ENCODE data around the gene SLC27A4. TPM values are rescaled to one million over a fixed set of nuclear protein-coding genes. Genes with fewer than 3 reads are reported as not detected.
A peak's percentile ranks its signal among the peaks of the same experiment; 100 is the strongest.

The SLC27A4 gene
- total RNA-seq, 1 donor from 2014 or later: 8.9 TPM

DNA sequence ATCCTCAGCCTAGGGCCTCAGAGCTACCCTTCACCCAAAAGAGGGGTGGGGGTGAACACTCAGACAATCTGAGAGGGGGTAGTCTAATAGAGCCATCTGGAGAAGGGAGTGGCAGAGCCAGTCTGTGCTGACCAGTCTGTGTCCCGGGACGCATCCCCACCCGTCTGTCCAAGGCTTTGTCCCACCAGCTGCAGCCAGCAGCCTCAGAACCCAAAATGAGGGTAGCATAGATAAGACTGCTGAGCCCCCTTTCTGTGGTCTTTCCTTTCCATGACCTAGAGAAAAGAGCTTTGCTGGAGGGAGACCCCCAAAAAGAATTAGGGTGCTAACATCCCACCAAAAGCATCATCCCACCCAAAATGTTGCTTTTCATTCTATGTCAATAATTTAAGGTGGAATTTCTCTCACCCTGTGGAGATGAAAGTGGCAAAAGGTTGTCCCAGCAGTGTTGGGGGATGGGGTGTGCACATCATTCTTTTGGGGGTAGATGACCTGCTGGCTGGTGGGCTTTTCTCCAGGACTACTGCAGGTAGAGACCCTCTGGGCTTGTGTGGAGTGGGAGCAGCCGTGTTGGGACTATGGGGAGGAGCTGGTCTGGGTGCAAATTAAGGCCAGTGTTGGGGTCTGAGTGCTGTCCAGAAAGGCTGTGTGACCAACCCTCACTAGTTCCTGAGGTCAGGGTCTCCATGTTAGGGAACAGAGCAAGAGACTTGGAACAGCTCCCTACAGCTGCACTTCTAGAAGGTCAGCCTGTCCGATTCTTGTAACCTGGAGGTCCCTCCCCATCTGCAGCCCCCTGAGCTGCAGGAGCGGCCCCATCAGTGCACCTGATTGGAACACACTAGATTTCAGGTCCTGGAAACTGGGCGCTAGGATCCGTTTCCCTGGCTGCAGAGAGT lies 50.7 kb downstream of the SLC27A4 start:
- DNase-seq (ENCODE audit: low spot score): no peak

DNA sequence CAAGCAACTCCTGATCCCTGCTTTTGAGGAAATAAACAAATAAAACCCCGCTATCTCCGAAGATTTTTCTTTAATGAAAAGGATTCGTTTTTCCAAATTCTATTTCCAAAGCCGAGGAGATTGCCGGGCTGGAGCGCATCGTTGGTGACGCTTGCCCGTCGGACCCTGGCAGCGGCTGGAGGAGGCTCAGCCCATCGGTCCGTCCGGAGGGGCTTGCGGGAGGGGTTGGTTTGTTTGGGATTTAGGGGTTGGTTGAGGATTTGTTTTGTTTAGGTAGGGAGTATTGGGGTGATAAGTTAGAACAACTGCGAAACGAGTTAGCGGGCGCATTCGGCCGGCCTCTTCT lies 51.6 kb downstream of the SLC27A4 start:
- no peak for DNase-seq (ENCODE audit: low spot score)

DNA sequence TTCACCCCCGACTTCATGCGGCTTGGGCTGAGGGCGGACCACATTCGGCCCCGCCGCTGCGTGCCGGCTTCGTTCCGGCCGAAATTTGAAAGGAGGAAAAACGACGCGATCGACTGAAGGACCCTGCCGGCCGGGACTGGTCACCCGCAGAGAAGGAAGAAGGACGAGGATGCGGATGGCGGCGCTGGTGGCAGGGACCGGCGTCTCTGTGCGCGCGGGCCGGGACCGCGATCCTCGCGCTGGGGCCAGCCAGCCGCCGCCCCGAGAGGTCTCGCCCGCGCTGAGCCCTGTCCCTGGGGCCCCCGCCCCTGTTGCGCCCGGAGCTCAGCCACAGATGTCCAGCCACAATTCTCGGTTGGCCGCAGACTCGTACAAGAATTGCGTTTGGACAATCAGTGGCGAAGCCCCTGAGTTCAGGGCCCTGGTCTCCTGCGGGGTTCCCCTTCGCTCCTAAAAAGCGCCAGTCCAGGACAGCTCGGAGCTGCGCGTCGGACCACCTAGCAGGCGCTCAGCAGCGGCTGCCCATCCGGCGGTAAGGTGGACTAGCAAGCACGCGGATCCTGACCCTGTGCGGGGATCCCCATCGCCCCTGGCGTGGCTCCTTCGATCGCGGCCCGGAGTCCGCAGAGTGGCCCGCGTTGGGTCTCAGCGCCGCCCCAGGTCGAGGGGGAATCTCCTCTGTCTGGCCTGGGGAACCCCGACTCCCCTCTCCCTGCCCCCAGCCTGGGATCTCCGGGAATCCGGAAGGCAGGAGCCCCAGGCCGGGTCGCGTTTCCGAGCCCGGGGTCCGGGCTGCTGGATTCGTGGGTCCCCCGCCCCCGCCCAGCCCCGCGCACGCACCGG lies 52.2 kb downstream of the SLC27A4 start:
- no peak for DNase-seq (ENCODE audit: low spot score)

DNA sequence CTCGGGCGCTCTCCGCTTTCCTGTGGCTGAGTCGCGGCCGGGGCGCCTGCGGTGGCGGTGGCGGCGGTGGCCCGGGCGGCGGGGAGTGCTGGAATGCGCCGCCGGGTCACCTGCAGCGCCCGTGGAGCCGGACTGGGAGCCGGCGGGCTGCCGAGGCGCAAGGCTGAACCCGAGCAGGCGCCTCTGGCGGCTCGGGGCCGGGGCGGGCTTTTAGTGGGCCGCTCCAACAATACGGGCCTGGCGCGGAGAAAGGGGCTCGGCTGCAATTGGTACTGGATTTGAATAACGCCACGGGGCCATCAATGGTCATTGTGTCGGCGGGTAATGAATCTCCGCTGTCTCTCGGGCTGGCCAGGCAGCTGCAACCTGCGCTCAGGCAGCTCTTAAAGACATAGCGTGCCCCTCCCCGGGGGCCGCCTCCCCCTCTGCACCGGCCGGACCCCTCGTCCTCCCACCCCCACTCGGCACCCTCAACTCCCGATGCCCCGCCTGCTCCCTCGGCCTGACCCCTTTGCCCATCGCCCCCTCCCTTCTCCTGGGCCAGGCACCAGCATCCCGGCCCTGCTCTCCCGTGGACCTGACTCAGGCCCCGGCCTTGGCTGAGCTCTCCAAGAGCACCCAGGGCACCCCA lies 52.9 kb downstream of the SLC27A4 start:
- DNase-seq (ENCODE audit: low spot score): no peak

DNA sequence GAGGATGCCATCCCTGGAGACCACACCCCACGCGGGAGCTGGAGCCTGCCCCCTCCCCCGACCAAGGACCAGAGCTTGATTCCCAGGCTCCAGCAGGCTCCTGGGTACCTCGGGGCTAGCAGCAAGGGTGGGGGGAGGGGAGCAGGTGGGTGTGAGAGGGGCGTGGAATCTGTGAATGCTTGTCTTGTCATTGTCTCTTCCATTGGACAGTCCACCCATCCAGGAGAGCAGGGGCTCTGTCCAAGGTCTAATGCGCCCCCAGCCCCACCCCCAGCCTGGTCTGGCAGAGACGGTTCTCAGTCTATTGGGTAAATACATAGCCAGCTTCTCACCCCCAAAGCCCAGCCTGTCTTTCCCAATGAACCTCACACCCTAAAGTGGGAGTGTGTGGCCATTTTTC lies 53.6 kb downstream of the SLC27A4 start:
- DNase-seq (ENCODE audit: low spot score): no peak

DNA sequence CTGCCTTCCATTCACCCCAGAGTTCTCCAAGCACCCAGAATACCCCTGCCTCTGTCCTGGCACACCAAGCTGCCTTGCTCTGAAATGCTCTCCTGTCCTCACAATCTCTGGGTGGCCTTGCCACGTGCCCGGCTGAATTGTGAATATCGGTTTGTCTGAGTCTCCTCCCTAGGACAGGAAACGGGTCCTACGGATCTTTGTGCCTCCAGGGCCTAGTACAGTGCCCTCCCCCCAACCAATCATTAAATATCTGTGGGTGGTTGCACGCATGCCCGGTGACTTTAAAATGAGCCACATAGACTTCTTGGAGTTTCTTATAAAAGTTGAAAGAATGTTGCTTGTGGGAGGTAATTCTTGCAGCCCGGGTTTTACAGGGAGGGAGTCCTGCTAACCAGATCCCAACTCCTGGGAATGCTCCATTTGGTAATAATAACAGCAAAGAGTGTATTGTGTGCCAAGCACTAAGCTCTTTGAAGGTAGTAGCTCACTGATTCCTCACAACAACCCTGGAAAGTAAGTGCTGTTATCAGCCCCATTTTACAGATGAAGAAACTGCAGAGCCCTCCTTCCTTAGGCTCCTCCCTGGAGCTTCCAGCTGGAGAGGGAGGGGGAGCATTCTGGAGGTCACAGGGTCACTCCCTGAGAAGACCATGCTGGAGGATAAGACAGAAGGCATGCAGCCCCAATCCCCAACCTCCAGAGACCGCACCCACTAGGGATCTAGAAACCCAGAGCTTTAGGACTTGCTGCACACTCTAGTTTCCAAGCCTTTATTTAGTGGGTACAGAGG lies 54.2 kb downstream of the SLC27A4 start:
- DNase-seq (ENCODE audit: low spot score): no peak

DNA sequence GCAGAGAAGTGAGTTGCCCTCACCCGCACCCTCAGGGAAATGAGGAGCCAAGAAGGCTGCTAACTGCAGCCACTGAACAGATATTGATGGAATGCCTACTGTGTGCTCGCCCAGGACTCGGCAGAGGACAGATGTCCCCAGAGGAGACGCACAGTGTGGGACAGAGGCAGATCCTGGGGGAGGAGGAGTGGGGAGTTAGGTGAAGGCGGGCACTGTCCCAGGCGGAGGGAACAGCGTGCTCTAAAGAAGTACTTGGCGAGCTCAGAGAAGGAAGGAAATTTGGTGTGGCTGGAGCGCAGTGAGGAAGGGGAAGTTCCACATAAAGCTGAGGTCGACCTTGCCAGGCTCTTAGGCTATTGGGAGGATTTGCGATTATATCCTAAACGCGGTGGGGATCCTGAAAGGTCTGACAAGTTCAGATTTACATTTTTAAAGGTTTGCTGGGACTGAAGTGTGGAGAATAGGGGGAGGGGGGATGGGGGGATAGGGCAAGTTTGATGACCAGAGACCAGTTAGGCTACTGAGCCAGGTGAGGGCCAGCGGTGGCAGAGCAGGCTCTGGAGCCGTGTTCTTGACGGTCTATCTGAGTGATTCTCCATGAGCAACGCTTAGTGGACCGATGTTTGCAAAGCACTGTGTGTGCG lies 56.8 kb downstream of the SLC27A4 start:
- no peak for DNase-seq (ENCODE audit: low spot score)

DNA sequence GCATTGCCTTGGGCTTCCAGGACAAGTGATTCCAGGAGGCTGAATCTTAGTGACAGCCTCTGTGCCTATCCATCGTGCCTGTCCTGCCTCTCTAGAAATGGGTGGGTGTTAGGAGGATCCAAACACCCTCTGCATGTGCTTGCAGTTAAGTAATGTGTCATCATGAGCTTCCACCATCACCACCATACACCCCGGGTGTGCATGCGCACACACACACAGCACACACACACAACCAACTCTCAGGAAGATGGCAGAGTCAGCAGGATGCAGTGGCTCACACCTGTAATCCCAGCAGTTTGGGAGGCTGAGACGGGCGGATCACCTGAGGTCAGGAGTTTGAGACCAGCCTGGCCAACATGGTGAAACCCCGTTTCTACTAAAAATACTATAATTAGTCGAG lies 57.5 kb downstream of the SLC27A4 start:
- DNase-seq (ENCODE audit: low spot score): no peak

DNA sequence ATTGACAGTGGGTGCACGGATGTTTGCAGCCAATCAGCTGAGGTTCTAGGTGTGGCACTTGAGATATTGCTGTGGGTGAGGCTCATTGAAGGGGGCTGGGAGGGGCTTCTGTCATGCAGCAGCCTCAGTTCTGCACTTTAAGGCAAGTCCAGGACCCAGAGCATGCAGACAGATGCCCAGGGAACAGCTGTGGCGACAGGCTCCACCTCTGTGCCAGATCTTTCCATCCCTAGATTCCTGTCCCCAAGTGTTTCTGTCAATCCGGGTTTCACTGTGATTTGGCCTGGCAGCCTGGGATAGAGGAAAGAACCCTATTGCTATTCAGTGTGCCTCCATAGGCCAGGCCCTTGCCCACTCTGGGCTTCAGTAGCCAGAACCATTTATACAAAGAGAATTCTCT lies 59.5 kb downstream of the SLC27A4 start:
- no peak for DNase-seq (ENCODE audit: low spot score)

DNA sequence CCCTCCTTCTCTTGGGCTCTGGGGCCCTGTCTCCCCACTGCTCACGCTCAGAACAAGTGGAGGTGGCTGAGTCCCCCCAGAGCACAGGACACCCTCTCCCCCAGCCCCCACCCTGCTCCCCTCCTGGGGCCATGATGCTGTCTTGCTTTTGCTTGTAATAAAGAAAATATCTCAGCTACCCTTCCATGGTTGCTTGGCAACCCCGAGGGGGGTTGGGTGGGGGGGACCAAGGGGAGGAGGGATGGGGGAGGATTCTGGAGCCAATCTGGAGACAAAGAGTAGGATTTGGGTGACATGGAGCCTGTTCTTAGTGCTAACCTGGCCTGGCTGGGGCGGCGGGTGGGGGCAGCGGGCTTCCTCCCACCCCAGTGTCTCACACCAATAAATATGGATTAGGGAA lies 64.2 kb downstream of the SLC27A4 start:
- DNase-seq (ENCODE audit: low spot score): no peak

DNA sequence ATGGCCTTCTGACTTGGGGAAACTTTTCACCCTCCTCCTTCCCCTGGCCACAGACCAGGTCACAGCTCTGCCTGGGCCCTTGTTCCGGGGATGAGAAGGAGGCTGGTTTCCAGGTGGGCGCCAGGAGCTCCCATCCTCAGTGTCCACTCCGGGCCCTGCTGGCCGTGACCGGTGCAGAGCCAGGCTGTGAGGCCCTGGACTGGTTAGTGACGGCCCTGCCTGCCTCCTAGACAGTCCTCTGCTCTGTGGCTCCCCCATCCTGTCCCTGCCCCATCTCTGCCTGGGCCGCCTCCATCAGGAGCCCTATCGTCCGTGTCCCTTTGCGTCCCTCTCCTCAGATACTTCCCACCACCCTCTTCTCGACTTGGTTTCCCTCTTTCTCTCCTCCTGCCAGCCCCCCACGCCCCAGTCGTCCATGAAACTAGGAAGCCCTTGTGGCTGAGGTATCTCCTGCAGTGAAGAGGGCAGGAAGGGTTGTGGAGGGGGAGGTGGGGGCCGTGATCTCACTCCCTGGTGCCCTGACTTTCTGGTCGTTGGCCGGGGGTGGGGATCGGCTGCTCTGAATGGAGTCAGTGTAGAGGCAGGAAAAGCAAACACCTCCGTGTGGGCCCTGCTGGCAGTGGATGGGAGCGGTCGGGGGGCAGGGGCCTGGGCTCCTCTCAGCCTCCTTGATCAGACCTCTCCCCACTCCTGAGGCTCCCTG lies 64.9 kb downstream of the SLC27A4 start:
- no peak for DNase-seq (ENCODE audit: low spot score)

DNA sequence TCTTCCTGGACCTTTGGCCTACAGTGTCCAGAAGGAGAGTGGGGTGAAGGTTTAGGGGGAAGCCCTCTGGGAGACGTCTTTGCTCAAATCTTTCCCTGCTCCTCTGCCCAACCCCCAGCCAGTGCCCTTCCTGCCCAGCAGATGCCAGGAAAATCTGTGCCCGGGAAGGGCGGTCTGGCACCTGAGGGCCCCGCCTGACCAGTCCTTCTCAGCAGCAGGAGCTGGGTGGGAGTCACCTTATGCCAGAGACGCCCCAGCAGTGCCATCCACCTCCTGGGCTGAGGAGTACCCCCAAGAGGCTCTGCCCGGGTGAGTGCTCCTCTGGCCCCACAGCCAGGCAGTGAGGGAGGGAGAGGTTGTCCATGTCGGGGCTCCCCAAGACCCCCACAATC lies 65.4 kb downstream of the SLC27A4 start:
- no peak for DNase-seq (ENCODE audit: low spot score)

DNA sequence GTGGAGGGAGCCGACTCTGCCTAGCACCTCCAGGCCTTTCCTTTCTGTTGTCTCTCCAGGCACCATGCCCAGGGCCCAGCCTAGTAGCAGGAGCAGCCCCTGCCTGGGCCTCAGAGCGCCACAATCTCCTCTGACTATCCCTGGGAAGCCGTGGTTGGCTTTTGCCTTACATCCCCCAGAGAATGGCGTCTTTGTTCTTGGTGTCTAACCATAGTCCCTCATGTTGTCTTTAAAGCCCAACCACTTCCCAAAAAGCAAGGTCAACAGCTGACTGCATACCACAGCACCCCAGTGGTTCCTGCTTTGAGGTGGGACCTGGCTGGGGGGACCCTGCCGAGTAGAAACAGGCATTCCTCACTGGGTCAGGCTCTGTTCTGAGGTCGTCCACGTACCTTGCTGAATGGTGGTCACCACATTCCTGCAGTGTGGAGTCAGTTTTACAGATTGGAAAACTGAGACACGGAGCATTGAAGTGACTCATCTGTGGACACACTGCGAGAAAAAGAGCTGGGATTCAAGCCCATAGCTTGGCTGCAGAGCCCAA lies 66.6 kb downstream of the SLC27A4 start:
- DNase-seq (ENCODE audit: low spot score): peak; percentile 36

DNA sequence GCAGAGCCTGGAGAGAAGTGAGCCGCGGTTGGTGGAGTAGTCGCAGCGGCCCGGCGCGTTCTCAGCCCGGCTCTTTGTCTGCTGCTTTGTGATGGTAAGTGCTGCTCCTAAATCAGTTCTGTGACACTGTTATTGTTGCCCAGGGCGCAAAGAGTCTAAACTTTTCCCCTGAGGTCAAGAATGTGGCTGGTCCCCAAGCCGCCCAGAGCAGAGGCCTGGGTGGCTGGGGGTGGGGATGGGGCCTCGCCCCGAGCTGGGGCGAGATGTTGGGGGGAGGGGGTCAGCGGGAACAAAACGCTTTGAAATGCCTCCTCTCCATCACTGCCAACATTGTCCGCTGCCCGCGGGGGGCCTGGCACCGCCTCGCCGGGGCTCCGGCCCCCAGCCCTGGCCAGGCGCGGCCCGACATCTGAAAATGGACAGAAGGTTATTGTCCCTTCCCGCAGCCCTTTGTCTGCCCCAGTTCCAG lies 68.7 kb downstream of the SLC27A4 start:
- no peak for DNase-seq (ENCODE audit: low spot score)

DNA sequence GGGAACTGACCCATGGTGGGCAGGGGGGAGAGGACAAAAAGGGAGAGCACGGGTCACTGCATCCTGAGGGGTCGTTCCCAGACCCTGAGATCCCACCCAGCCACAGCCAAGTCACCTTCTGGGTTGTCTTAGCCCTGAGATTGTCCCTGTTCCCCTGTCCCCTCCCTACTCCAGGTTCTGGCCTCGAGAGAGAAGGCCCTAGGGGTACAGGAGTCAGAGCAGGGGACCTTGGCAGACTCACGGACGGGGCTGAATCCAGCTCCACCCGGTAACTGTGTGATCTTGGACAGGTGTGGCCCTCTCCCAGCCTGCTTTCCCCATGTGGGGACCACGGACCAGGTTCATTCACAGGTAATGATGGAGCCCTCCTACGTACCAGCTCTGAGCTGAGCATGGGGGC lies 69.1 kb downstream of the SLC27A4 start:
- DNase-seq (ENCODE audit: low spot score): no peak

DNA sequence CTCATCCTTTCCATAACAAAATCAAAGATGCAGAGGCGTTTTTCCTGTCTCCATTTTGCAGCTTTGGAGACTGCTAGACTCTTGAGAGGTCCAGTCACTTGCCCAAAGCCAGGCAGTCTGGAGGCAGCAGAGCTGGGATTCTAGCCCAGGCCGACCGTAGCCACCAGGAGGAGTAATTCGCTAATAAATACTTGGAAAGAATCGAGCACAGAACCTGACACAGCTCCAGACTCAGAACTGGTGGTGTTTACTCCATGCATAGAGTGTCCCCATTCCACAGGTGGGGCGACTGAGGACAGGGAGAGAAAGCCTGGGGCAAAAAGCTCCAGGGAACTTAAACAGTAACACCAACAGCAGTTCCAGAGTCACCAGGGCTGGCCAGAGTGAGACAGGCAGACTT lies 69.7 kb downstream of the SLC27A4 start:
- DNase-seq (ENCODE audit: low spot score): no peak
